ENCODE data around the gene CISTR.

- TF ChIP-seq CTCF (IDR thresholded peaks at IDR 0.05; ENCODE audit: insufficient read depth, low read length) (no peak), REST (IDR thresholded peaks at IDR 0.05; ENCODE audit: insufficient replicate concordance, low read depth) (no peak), POLR2AphosphoS5 (IDR thresholded peaks at IDR 0.05; ENCODE audit: low read depth) (no peak), SPI1 (IDR thresholded peaks at IDR 0.05; ENCODE audit: borderline replicate concordance, low read depth) (peak; percentile 98), GABPA (IDR thresholded peaks at IDR 0.05; ENCODE audit: low read depth) (no peak)
These were observed 6.4 kb upstream of the CISTR start for GRCh38 chr12:53758081-53758729.

Measured in HL-60 (cell line).